ENCODE data around the gene LEMD2. TPM values are rescaled to one million over a fixed set of nuclear protein-coding genes. Genes with fewer than 3 reads are reported as not detected.
A peak's percentile ranks its signal among the peaks of the same experiment; 100 is the strongest.

LEMD2 gene
- total RNA-seq, 1 experiment from 2014 or later: 42.1 TPM

DNA sequence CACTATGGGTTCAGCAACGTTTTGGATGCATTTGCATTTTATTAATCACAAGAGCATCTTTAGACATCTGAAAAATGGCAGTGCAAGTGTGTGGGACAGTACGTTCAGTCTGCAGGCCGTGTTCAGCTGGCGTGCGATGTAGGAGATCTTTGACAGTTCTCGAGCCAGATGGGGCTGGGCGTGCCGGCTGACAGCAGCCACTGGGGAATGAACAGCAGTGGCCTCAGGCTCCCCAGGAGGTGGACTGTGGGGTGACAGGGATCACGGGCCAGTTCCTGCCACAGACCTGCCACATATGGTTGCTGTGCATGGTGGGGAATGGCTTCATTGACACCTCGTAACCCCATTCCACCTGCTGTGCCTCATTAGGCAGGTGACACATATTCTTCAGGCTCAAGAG lies 31.3 kb upstream of the LEMD2 start:
- DNase-seq (ENCODE audit: low spot score): no peak

DNA sequence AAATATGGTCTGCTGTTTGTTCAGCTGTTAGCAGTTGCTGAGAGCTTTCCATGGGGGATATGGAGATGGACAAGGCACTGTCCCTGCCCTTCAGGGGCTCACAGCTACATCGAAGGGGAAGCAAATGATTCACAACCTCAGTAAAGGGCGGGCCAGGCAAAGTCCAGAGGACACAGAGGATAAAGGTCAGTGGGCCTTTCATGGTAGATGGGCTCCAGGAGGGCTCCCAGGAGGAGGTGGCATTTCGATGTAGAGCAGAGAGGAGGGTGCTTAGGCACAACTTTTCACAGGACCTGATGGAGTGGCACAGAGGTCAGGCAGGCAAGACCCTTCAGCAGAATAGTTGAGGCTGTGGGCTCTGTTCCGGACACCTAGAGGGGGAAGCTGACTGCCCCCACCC lies 30.1 kb upstream of the LEMD2 start:
- DNase-seq (ENCODE audit: low spot score): no peak

GRCh38 chr6:33818293-33818692 lies 29.4 kb upstream of the LEMD2 start:
- no peak for DNase-seq (ENCODE audit: low spot score)

GRCh38 chr6:33817489-33817888 lies 28.6 kb upstream of the LEMD2 start:
- DNase-seq (ENCODE audit: low spot score): no peak

DNA sequence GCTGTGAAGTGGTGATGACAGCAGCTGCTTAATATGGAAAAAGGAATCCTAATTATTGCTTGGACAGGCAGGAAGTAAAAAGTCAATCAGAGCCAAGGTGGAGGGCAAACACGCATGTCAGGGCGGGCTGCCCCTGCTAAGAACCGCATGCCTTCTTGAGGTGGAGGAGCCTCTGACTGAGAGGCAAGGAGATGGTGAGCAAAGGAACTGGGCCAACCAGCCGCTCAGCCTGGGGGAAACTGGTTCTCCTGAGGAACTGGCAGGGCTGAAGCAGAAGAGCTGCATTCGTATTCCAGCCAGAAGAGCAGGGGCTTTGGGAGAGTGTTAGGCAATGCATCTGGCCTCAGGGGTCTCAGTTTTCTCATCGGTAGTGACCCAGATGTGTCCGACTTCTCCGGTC lies 28.0 kb upstream of the LEMD2 start:
- no peak for DNase-seq (ENCODE audit: low spot score)

DNA sequence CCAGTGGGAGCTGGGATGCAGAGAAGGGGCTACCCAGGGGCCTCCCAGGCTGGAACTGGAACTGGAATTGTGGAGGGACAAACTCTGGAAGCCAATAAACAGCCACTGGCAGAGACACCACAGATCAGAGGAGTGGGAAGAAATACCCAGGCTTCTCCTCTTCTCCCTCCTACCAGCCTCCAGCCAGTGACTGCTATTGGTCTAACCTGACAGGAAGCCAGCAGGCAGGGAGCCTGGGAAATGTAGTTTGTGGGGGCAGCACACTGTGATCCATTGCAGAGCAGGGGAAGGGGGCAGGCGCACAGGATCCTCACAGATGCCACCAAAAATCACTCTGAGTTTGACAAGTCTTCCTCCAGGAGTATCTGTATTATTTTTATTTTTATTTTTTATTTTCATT lies 26.9 kb upstream of the LEMD2 start:
- DNase-seq (ENCODE audit: low spot score): peak; percentile 35

DNA sequence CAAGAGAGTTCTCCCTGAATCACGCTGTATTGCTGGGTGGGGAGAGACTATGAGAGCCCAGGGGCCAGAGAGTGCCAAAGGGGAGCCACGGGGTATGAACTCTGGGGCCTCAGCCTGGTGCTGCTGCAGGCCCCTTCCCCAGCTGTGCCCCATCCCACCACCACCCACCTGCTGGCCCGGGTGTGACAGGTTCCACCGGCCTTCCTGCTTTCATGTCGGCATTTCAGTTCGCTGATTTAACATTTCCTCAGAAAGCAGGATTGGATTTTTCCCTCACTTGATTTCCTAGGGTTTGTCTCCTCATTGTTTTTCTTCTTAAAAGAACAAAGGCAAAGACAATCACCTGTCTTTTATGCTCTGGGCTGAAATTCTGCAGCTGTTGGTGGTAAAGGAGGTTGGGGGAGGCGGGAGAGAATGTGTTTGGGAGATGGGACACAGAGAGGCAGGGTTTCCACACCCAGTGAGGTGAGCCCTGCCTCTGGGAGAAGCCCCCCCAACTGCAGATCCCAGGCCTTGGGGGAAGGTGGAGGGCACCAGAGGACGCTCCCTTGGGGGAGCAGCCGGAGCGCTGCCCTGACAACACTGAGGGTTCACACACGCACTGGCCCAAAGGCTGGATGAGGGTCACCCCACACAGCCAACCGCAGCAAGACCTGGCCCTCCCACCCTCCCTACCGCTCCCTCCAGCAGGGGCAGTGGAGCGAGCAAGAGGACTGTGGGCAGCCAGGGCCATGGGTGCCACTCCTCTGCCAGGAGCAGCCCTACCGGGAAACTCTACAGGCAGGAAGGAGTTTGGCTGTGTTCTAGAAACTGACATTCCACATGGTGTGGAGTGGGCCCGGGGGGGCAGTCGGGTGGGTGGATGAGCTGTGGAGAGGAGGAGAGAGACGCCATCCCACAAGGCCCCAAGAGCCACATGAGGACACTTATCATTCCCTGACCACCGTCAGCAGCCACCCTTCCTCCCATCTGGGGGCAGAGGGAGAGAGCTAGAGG lies 25.4 kb upstream of the LEMD2 start:
- no peak for DNase-seq (ENCODE audit: low spot score)

DNA sequence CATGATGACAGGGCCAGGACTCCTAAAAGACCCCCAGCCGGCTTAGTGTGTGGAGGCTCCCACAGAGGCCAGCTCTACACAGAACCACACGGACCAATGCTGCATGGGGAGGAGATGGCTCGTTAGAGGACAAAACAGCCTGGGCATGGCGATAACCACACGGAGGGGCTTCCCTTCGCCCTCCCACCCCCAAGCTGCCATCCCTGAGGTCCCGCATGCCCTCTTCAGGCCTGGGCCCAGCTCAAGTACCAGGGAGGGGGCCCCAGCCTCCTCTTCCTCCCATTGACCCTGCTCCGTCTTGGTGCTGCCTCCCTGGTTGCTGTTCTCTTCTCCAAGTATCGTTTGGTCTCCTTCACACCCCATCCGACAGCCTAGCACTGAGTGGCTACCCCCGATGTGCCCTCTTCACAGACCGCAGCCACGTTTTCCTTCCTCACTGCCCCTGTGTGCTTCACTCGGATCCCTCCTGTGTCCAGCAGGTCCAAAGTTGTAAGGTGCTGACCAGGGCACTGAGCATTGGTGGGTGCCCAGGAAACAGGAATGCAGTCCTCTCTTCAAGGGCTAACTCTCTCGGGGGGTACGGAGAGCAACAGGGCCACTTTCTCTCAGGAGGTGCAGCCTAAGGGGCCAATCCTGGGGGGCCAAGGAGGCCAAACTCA lies 24.4 kb upstream of the LEMD2 start:
- DNase-seq (ENCODE audit: low spot score): no peak

- peak; percentile 50 for DNase-seq (ENCODE audit: low spot score)
Measured at GRCh38 chr6:33812669-33813068, 23.7 kb upstream of the LEMD2 start.

- DNase-seq (ENCODE audit: low spot score): no peak
Measured at GRCh38 chr6:33809594-33809993, 20.7 kb upstream of the LEMD2 start.

GRCh38 chr6:33808641-33809180 lies 19.8 kb upstream of the LEMD2 start:
- DNase-seq (ENCODE audit: low spot score): no peak

DNA sequence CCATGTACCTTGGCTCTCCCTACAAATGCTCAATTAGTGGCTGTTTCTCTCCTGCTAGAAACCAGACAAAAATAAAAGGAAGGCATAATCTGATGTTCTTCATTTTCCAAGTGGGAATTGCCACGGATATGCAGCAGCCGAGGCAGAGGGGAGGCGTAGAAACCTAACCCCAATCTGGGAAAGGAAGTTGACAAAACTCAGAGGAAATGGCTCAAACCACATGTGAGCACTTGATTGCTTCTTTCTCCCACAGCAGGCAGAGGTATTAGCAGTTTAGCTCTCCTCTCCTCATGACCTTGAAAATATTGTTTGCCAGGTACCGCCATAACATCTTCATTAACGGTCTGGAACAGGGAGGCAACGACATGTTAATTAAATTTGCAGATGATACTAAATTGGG lies 18.7 kb upstream of the LEMD2 start:
- no peak for DNase-seq (ENCODE audit: low spot score)

- DNase-seq (ENCODE audit: low spot score): no peak
Measured at GRCh38 chr6:33806841-33807240, 17.9 kb upstream of the LEMD2 start.

DNA sequence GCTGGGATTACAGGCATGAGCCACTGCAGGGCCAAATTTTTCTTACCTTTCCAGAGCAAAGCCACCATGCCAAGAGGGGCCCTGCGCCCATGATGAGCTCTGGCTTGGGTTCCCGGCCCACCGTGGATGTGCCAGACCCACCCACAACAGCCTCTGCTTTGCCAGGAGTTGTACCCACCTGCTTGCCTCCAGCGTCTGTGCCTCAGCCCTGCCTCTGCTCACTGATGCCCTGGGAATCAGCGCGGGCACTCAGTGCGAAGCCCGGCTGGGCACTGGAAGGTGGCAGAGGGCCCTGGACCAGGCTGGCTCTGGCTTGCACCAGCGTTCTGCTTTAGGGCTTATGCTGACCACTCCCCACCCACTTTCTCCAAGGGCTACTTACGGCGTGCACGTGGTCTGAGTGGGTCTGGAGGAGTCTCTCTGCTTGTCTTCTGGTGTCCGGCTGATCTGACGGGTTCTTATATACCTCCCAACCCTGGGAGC lies 14.7 kb upstream of the LEMD2 start, which contains the start of gene MLN:
Gene MLN (minus strand): TSS at position 433 of the 483 bp plus-strand sequence. CDS start 2,840 bp downstream, outside the sequence.
- DNase-seq (ENCODE audit: low spot score): no peak

- no peak for DNase-seq (ENCODE audit: low spot score)
Measured at GRCh38 chr6:33802186-33802958, 13.4 kb upstream of the LEMD2 start.

GRCh38 chr6:33801611-33802010 lies 12.7 kb upstream of the LEMD2 start:
- no peak for DNase-seq (ENCODE audit: low spot score)

DNA sequence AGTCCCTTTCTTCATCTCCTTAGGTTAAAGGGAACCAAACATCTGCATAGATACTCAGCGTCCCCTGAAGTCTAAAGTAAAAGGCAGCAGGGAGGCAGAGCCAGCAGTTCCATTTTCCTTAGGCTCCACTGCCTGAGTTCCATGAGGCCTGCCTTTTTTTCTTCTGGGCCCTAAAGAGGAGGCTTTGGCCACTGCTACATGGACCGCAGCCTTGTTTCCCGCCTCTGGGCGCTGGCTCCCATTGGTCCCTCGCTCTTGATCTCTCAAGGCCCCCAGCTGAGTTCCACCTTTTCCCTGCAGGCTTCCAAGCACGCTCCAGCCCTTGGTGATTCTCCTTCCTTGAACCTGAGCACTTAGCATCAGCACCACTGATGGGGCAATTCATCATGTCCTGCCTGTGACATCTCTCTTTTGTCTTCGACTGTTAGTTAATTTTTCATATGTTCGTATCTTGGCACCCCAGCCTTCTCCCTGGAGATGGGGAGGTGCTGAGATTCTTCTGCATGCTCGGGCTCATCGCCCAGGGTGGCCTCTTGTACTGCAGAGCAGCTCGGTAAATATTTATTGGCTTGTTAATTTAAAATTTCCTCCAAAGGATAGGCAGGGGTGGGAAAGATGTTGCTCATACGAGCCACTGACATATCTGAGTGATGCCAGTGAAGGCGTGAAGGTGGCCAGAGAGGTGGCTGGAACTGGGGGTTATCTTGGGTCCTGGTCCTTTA lies 11.5 kb upstream of the LEMD2 start:
- DNase-seq (ENCODE audit: low spot score): no peak

DNA sequence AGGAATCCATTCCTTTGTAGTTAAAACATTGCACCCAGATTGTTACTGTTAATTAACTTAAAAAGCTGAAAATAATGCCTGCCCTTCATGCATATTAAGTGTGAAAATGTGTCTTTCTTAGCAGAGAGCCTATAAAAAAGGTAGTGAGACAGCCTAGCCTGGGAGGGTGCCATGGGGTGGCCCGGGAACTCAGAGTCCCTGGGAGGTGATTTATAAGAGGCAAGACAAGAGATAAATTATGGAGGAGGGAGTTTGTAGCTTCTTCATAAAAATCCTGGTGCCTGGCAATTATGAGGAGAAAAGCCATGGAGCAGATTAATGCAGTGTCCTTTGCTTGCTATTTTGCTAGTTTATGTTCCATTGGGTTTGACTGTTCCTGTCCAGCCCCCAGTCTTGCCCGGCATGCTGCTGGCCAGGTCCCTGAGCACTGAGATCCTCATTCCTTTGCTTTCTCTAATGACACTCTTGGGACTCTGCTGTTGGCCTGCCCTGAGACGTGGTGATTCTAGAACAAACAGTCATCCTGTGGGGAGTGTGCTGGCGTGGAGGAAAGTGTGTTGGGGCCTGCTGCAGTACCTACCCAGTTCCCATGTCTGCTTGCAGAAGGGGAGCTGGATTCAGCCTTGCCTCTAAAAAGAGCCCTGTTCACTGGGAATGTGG lies 10.7 kb upstream of the LEMD2 start:
- DNase-seq (ENCODE audit: low spot score): no peak

- no peak for DNase-seq (ENCODE audit: low spot score)
Measured at GRCh38 chr6:33798343-33798848, 9.5 kb upstream of the LEMD2 start.
